HEK293T (cell line): Measurements from ENCODE around the gene MGMT.

ENCODE experiments used
- ARNT ChIP-seq: fragments of 450-650 bp; IDR thresholded peaks from 2 replicates; pipeline ENCODE4 v1.6.1; 2017; ENCODE audit warnings: mild to moderate bottlenecking
- BHLHE40 ChIP-seq: fragments of 450-650 bp; IDR thresholded peaks from 2 replicates; pipeline ENCODE4 v1.6.1; 2016; ENCODE audit warnings: mild to moderate bottlenecking, moderate library complexity, borderline replicate concordance
- FOXM1 ChIP-seq: fragments of 450-650 bp; IDR thresholded peaks from 2 replicates; pipeline ENCODE4 v1.6.1; 2017; ENCODE audit warnings: mild to moderate bottlenecking, borderline replicate concordance
- HDGF ChIP-seq: fragments of 450-650 bp; IDR thresholded peaks from 2 replicates; pipeline ENCODE4 v1.6.1; 2017; ENCODE audit warnings: antibody characterized with exemption, borderline replicate concordance
- LEF1 ChIP-seq: fragments of 450-650 bp; IDR thresholded peaks from 2 replicates; pipeline ENCODE4 v1.6.1; 2017; ENCODE audit warnings: mild to moderate bottlenecking, borderline replicate concordance
- NFRKB ChIP-seq: fragments of 450-650 bp; IDR thresholded peaks from 2 replicates; pipeline ENCODE4 v1.6.1; 2016; ENCODE audit warnings: mild to moderate bottlenecking, moderate library complexity
- TARDBP ChIP-seq: fragments of 450-650 bp; IDR thresholded peaks from 2 replicates; pipeline ENCODE4 v1.6.1; 2016
- TF ChIP-seq, protein P1 (sequence below): fragments of 450-650 bp; IDR thresholded peaks from 2 replicates; pipeline ENCODE4 v1.6.1; 2016

DNA sequence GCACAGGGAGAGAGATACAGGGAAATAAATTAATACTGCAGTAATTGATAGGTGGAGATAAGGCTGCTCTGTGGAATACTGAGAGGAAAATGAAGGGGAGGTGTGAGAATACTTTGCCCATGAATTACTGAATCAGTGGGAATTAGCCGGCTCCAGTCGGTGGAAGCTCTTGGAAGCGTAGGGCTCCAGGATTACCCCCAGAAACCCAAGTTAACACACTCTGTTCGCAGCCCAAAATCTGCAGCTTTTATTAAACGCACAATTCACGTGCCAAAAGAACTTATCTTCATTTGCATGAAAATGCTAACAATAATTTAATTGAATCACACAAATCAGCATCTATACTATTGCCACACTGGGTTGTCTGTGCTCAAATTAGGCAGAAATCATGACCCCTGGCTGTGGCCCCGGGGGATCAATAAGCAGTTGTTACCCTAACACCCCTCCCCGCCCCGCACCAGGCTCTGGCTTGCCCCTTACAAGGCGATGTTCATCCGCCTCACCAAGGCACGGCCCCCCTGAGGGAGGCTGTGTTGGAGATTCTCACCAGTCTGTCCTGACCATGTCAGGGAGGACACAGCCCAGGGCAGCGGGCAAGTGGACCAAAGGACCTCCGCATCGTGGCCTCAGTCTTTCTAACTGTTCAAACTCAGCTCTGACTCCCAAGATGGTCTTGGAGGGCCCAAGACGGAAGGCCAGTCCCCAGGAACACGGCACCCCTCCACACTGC lies 48.4 kb upstream of the MGMT start:
- TF ChIP-seq LEF1 (no peak), ARNT (no peak), BHLHE40 (no peak), TARDBP (no peak), NFRKB (no peak), FOXM1 (no peak), HDGF (no peak)
- TF ChIP-seq, protein P1, sequence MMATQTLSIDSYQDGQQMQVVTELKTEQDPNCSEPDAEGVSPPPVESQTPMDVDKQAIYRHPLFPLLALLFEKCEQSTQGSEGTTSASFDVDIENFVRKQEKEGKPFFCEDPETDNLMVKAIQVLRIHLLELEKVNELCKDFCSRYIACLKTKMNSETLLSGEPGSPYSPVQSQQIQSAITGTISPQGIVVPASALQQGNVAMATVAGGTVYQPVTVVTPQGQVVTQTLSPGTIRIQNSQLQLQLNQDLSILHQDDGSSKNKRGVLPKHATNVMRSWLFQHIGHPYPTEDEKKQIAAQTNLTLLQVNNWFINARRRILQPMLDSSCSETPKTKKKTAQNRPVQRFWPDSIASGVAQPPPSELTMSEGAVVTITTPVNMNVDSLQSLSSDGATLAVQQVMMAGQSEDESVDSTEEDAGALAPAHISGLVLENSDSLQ = no peak
